Prostate gland (tissue), 1 donor: ENCODE measurements around the gene PDLIM1.

Experiments
- POLR2A ChIP-seq: fragments of 450-650 bp; IDR thresholded peaks from one replicate; pipeline ENCODE4 v1.6.1; 2016; ENCODE audit warnings: antibody characterized with exemption, mild to moderate bottlenecking
- POLR2AphosphoS5 ChIP-seq: sonication (generic); formaldehyde crosslinking; IDR thresholded peaks from one replicate; pipeline ENCODE4 v1.6.1; 2017; ENCODE audit warnings: antibody characterized with exemption

DNA sequence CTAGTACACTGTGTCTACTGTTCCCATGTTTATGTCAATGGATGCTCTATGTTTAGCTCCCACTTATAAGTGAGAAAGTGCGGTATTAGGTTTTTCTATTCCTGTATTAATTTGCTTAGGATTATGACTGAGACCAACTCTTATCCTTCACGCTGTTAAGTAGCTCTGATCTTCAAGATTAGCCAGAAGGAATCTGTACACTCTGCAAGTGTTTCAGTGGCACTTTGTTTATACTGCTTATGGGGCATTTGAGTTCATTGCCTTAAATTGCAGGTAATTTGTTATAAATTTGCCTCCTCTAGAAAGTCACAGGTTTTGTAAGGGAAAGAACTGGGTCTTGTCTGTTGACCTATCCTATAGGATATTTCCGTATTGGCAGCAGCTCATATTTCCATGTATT is 103.2 kb downstream of the PDLIM1 start:
- no peak for TF ChIP-seq POLR2A
- no peak for TF ChIP-seq POLR2AphosphoS5
